Psoas muscle (tissue), 8 donors: Measurements from ENCODE around the gene SPDYE8. TPM values are rescaled to one million over a fixed set of nuclear protein-coding genes. Genes with fewer than 3 reads are reported as not detected.
"Not testable (repeated sequence)": the region's sequence is repeated elsewhere in the genome, so short reads cannot be mapped to it uniquely, and the experiment has no call there.

ENCODE experiments used
- ATAC-seq, 4 donors: fragments of 200-7000 bp; cut with Tn5 transposase; one replicate each; pipeline ENCODE4 v1.9.1; 2020; ENCODE audit warnings: moderate library complexity in 3 of 4, mild to moderate bottlenecking in 2 of 4
- DNase-seq, 2 donors: peaks; one replicate each; pipeline ENCODE4 v3.0.0-alpha.2; 2020
- H3K27ac ChIP-seq: fragments of 200-600 bp; one replicate; pipeline ENCODE4 v1.8.0; 2022
- H3K27me3 ChIP-seq, 3 donors: fragments of 200-600 bp in 1 of 3; one replicate each; pipeline versions ENCODE4 v1.6.1 to v1.8.0; 2013 to 2022; ENCODE audit warnings: low read length in 2 of 3, mild to moderate bottlenecking in 2 of 3, moderate library complexity in 1 of 3; ENCODE audit not compliant: insufficient read depth in 3 of 3
- H3K36me3 ChIP-seq, 2 donors: fragments of 200-600 bp in 1 of 2; one replicate each; pipeline versions ENCODE4 v1.6.1 to v1.8.0; 2013 to 2022; ENCODE audit warnings: low read depth in 1 of 2, mild to moderate bottlenecking in 1 of 2, moderate library complexity in 1 of 2; ENCODE audit not compliant: insufficient read depth in 1 of 2
- H3K4me1 ChIP-seq: fragments of 200-600 bp; one replicate; pipeline ENCODE4 v1.8.0; 2022
- H3K4me3 ChIP-seq: fragments of 200-600 bp; one replicate; pipeline ENCODE4 v1.8.0; 2022; ENCODE audit warnings: mild to moderate bottlenecking
- H3K9me3 ChIP-seq: fragments of 200-600 bp; one replicate; pipeline ENCODE4 v1.8.0; 2022
- WGBS, 3 donors: extraction: QIAGEN DNeasy Blood & Tissue Kit; methylation state at CpG; one replicate each; pipeline versions ENCODE4 v1.1.6 to v1.1.7; 2013; 5-methylcytosine and 5-hydroxymethylcytosine counted together
- intact Hi-C, 2 donors: fragments of 100-400 bp; cut with DNase I; formaldehyde crosslinking; loops; one replicate each; pipeline versions ENCODE4 v1.11.0 to v1.14.2; 2022
- polyA plus RNA-seq, 3 donors: library from polyadenylated mRNA; stranded (reverse); fragments of 200-250 nt; gene quantifications; one replicate each; pipeline ENCODE4 v1.2.3, GENCODE V29; 2013
- total RNA-seq, 4 donors: library from RNA; stranded (reverse); fragmentation: NEBNext Ultra II Directional in 2 of 4; extraction: Animal tissue kit (Norgen Biotek cat#: 25700) in 2 of 4; gene quantifications; one replicate each; pipeline versions ENCODE4 v1.2.1 to v1.2.4, GENCODE V29; 2021 to 2023
- donor health status: healthy with polysubstance abuse.
- donor health status: DM: no; HTN: no; CAD: no; lungs with moderate emphysema.
- donor health status: Bipolar disorder and iron deficiency.
- donor health status: healthy.
- donor health status: DM: yes; HTN: yes; CAD: no.
- donor health status: DM: no; HTN: no; CAD: no.
- donor health status: DM: no; HTN: no; CAD: no.
- donor health status: DM: yes; HTN: yes; CAD: no.

The SPDYE8 gene
- total and polyA plus RNA-seq, 7 donors, result not detected

- peak in 1 of 4 donors; percentile 19 for ATAC-seq
- 83 to 92% methylated on average over 1 to 4 of the region's 12 CpGs; no CpG with 5 or more reads in 1 of the 3 donors for WGBS, 3 donors
- DNase-seq, result not testable (repeated sequence)
These were observed 53.1 kb downstream of the SPDYE8 start for GRCh38 chr7:72976434-72976833.

GRCh38 chr7:72975656-72976286 is 53.8 kb downstream of the SPDYE8 start:
- H3K36me3 ChIP-seq, H3K4me1 ChIP-seq, H3K27ac ChIP-seq, intact Hi-C loops, H3K27me3 ChIP-seq, H3K9me3 ChIP-seq, H3K4me3 ChIP-seq: not testable (repeated sequence)
- peak in 2 of 4 donors; percentile 18 to 20 for ATAC-seq
- peak; percentile 16 to 43 for DNase-seq
- 83 to 92% (median 90%) methylated on average over 7 to 12 of the region's 55 CpGs for WGBS, 3 donors

More at GRCh38 chr7:72976434-72976833, 53.1 kb downstream of the SPDYE8 start:
- H3K9me3 ChIP-seq, H3K36me3 ChIP-seq, intact Hi-C loops, H3K4me1 ChIP-seq, H3K4me3 ChIP-seq, H3K27ac ChIP-seq, H3K27me3 ChIP-seq: not testable (repeated sequence)

GRCh38 chr7:72974781-72975180 is 54.8 kb downstream of the SPDYE8 start:
- intact Hi-C loops, H3K27me3 ChIP-seq, H3K4me3 ChIP-seq, DNase-seq, H3K9me3 ChIP-seq, H3K4me1 ChIP-seq, H3K27ac ChIP-seq, H3K36me3 ChIP-seq: not testable (repeated sequence)
- WGBS, 3 donors, result 83 to 92% (median 84%) methylated on average over 2 to 4 of the region's 7 CpGs
- ATAC-seq, result peak in 1 of 4 donors; percentile 12

- intact Hi-C loops, H3K4me1 ChIP-seq, H3K9me3 ChIP-seq, H3K27ac ChIP-seq, ATAC-seq, H3K4me3 ChIP-seq, H3K27me3 ChIP-seq, DNase-seq, H3K36me3 ChIP-seq: not testable (repeated sequence)
- WGBS, 3 donors, result no CpG with 5 or more reads among the region's 6 CpGs
These were observed 58.1 kb downstream of the SPDYE8 start for GRCh38 chr7:72971505-72971904.

Other genes starting within 250 kb of the SPDYE8 start
- 1 to 10 TPM; 1.2 to 4.2 (median 2.0) TPM for gene TYW1B, start 201.6 kb downstream of the SPDYE8 start, total RNA-seq
- 1 to 10 TPM; 1.1 to 6.5 (median 1.5) TPM for gene TYW1B, start 201.6 kb downstream of the SPDYE8 start, polyA plus RNA-seq
- 10 to 100 TPM; 16.6 to 28.1 (median 21.1) TPM for gene POM121, start 104.7 kb downstream of the SPDYE8 start, total RNA-seq
- 10 to 100 TPM in 1 of 3 donors, 1 to 10 TPM in 2; 8.0 to 18.0 (median 9.3) TPM for gene POM121, start 104.7 kb downstream of the SPDYE8 start, polyA plus RNA-seq
- gene TRIM74, start 60.3 kb downstream of the SPDYE8 start, total RNA-seq, result under 1 TPM in 1 of 4 donors, not detected in 3; 0.36 TPM
- under 1 TPM; 0.06 to 0.34 (median 0.07) TPM for gene TRIM74, start 60.3 kb downstream of the SPDYE8 start, polyA plus RNA-seq
- not detected for gene SPDYE11, start 28.1 kb upstream of the SPDYE8 start, total RNA-seq
- gene SPDYE11, start 28.1 kb upstream of the SPDYE8 start, polyA plus RNA-seq, result not detected
- not detected for gene SPDYE9, start 56.3 kb upstream of the SPDYE8 start, total RNA-seq
- gene SPDYE9, start 56.3 kb upstream of the SPDYE8 start, polyA plus RNA-seq, result not detected